Fibroblast of lung (primary cell): ENCODE measurements around the gene CDK1. TPM values are rescaled to one million over a fixed set of nuclear protein-coding genes. Genes with fewer than 3 reads are reported as not detected.

Experiments
- DNase-seq, 2 donors: peaks; one replicate each; pipeline versions ENCODE4 v3.0.0 to v3.0.0-alpha.2; 2010; ENCODE audit warnings: low read depth in 2 of 2
- H2AFZ ChIP-seq: 2 replicates; pipeline ENCODE4 v1.5.1; 2012; ENCODE audit warnings: low read length, control low read depth, inconsistent platforms
- H3K27ac ChIP-seq: 2 replicates; pipeline ENCODE4 v1.5.1; 2011; ENCODE audit warnings: low read length, control low read depth; ENCODE audit not compliant: insufficient read depth
- H3K27me3 ChIP-seq: 2 replicates; pipeline ENCODE4 v1.5.1; 2011; ENCODE audit warnings: mild to moderate bottlenecking, low read length; ENCODE audit not compliant: control insufficient read depth, insufficient read depth
- H3K36me3 ChIP-seq: 2 replicates; pipeline ENCODE4 v1.5.1; 2011; ENCODE audit warnings: low read length; ENCODE audit not compliant: control insufficient read depth, insufficient read depth
- H3K4me1 ChIP-seq: 2 replicates; pipeline ENCODE4 v1.5.1; 2011; ENCODE audit warnings: low read length; ENCODE audit not compliant: control insufficient read depth, insufficient read depth; ENCODE audit errors: extremely low read depth
- H3K4me2 ChIP-seq: 2 replicates; pipeline ENCODE4 v1.5.1; 2011; ENCODE audit warnings: low read length, control low read depth; ENCODE audit not compliant: insufficient read depth; ENCODE audit errors: extremely low read depth
- H3K4me3 ChIP-seq, 4 experiments: fragments of 200-600 bp in 1 of 4; sonication (generic) in 1 of 4; replicated peaks in 1 of 4; 2 replicates each; pipeline ENCODE4 v1.5.1; 2011 to 2016; ENCODE audit warnings: low read length in 4 of 4, low read depth in 3 of 4, mild to moderate bottlenecking in 3 of 4, control low read depth in 2 of 4, inconsistent platforms in 1 of 4, mixed read lengths in 1 of 4; ENCODE audit not compliant: insufficient read depth in 1 of 4; ENCODE audit errors: control extremely low read depth in 1 of 4
- H3K79me2 ChIP-seq: 2 replicates; pipeline ENCODE4 v1.5.1; 2012; ENCODE audit warnings: mild to moderate bottlenecking, low read length, inconsistent platforms; ENCODE audit not compliant: control insufficient read depth, insufficient read depth
- H3K9ac ChIP-seq: 2 replicates; pipeline ENCODE4 v1.5.1; 2011; ENCODE audit warnings: mild to moderate bottlenecking, low read length, control low read depth; ENCODE audit not compliant: insufficient read depth
- H3K9me3 ChIP-seq: 2 replicates; pipeline ENCODE4 v1.5.1; 2012; ENCODE audit warnings: low read depth, low read length; ENCODE audit not compliant: control insufficient read depth, insufficient read depth
- H4K20me1 ChIP-seq: 2 replicates; pipeline ENCODE4 v1.5.1; 2011; ENCODE audit warnings: low read length; ENCODE audit not compliant: control insufficient read depth, insufficient read depth; ENCODE audit errors: extremely low read depth
- CTCF ChIP-seq, 2 donors: IDR thresholded peaks in 1 of 2; conservative IDR thresholded peaks in 1 of 2; 1 replicate in 1 of 2; 2 replicates in 1 of 2; pipeline ENCODE4 v1.5.1; 2011 to 2012; ENCODE audit warnings: low read length in 2 of 2, control low read depth in 1 of 2, inconsistent platforms in 1 of 2, low read depth in 1 of 2, mild to moderate bottlenecking in 1 of 2
- EZH2 ChIP-seq: IDR thresholded peaks from 2 replicates; pipeline ENCODE4 v1.5.1; 2012; ENCODE audit warnings: low read length, control low read depth, mild to moderate bottlenecking; ENCODE audit errors: missing control alignments
- polyA plus RNA-seq, 2 donors: library from polyadenylated mRNA; depleted of rRNA in 1 of 2; stranded (reverse) in 1 of 2; unstranded in 1 of 2; fragments of >200 nt; gene quantifications; 2 replicates each; pipeline ENCODE4 v1.2.1, GENCODE V29; 2011 to 2012; ENCODE audit warnings: missing spikeins in 1 of 2
- total RNA-seq: library from RNA; depleted of rRNA; stranded (reverse); fragments of >200 nt; gene quantifications from 2 replicates; pipeline ENCODE4 v1.2.1, GENCODE V29; 2014

The CDK1 gene
- total and polyA plus RNA-seq, 2 donors (not counting 1 experiment from before 2014, with no cell fraction given), result 13.9 to 14.8 TPM

DNA sequence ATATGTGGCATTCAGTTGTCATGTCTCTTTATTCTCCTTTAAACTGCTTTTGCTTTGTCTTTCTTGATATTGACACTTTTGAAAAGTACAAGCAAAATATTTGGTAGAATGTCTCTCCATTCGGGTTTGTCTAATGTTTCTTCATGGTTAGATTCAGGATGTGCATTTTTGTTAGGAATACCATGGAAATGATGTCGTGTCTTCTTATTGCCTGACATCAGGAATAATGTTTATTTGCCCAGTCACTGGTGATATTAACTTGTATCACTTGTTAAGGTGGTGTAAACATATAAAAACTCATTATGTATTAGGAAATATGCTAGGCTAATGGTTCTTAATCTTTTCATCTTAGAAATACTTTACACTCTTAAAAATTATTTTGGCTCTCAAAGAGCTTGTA, 43.4 kb downstream of the CDK1 start:
- peak in 1 of 2 donors; percentile 34 for DNase-seq
- TF ChIP-seq EZH2 (no peak), CTCF (conservative IDR thresholded peaks at IDR 0.05 in 1 of 2, IDR thresholded peaks at IDR 0.05 in 1 of 2; ENCODE audit: low read depth in 1 of 2, low read length in 2 of 2) (no peak)
- Histone ChIP-seq H3K4me3 (no peak overlapping the region), H4K20me1 (no peaks in the 10 kb centered on the region), H3K27me3 (no peaks in the 10 kb centered on the region), H3K79me2 (no peaks in the 10 kb centered on the region), H3K27ac (no peak overlapping the region), H3K4me1 (peaks cover 11% of the 10 kb centered on the region), H2AFZ (no peak overlapping the region), H3K4me2 (no peak overlapping the region), H3K9me3 (no peaks in the 10 kb centered on the region), H3K9ac (no peak overlapping the region), H3K36me3 (no peaks in the 10 kb centered on the region)

GRCh38 chr10:60822809-60823208, 44.5 kb downstream of the CDK1 start:
- no peaks in the 10 kb centered on the region for H3K9me3 ChIP-seq
- H3K4me2 ChIP-seq, result no peak overlapping the region
- H3K4me1 ChIP-seq, result peaks cover 5% of the 10 kb centered on the region
- H2AFZ ChIP-seq, result no peak overlapping the region
- TF ChIP-seq CTCF (conservative IDR thresholded peaks at IDR 0.05 in 1 of 2, IDR thresholded peaks at IDR 0.05 in 1 of 2; ENCODE audit: low read depth in 1 of 2, low read length in 2 of 2) (no peak), EZH2 (no peak)
- H3K4me3 ChIP-seq, result no peak overlapping the region
- DNase-seq, result no peak
- no peaks in the 10 kb centered on the region for H4K20me1 ChIP-seq
- no peak overlapping the region for H3K27ac ChIP-seq
- H3K9ac ChIP-seq, result no peak overlapping the region
- no peaks in the 10 kb centered on the region for H3K27me3 ChIP-seq
- no peaks in the 10 kb centered on the region for H3K79me2 ChIP-seq
- no peaks in the 10 kb centered on the region for H3K36me3 ChIP-seq

DNA sequence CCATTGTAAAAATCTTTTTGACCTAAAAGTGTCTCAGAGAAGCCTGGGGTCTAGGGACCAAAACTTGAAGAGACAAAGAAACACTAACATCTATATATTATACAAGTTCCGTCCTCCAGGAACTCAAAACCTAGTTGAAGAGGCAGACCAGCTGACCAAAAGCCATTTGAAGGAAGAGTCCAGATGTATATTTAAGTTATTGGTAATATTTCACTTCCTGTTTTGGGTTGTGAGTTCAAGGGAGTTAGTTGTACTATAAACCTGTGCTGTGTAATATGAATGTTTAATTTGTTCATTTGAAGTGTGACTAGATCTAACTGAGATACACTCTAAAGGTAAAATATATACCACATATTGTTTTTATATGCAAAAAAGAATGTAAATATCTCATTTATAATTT, 45.0 kb downstream of the CDK1 start:
- TF ChIP-seq EZH2 (no peak), CTCF (conservative IDR thresholded peaks at IDR 0.05 in 1 of 2, IDR thresholded peaks at IDR 0.05 in 1 of 2; ENCODE audit: low read depth in 1 of 2, low read length in 2 of 2) (no peak)
- no peak overlapping the region for H2AFZ ChIP-seq
- no peak for DNase-seq
- no peak overlapping the region for H3K4me2 ChIP-seq
- H3K4me3 ChIP-seq, result no peak overlapping the region
- H3K36me3 ChIP-seq, result no peaks in the 10 kb centered on the region
- no peak overlapping the region for H3K27ac ChIP-seq
- peaks cover 5% of the 10 kb centered on the region for H3K4me1 ChIP-seq
- H3K27me3 ChIP-seq, result no peaks in the 10 kb centered on the region
- no peak overlapping the region for H3K9ac ChIP-seq
- no peaks in the 10 kb centered on the region for H3K79me2 ChIP-seq
- no peaks in the 10 kb centered on the region for H3K9me3 ChIP-seq
- no peaks in the 10 kb centered on the region for H4K20me1 ChIP-seq
